GM21367 (cell line): Measurements from ENCODE around the gene MOV10L1.
"Not testable (repeated sequence)": the region's sequence is repeated elsewhere in the genome, so short reads cannot be mapped to it uniquely, and the experiment has no call there.

Experiments used
- ATAC-seq: cut with Tn5 transposase; IDR thresholded peaks from one replicate; pipeline ENCODE4 v1.9.1; 2021; ENCODE audit not compliant: unreplicated experiment

MOV10L1 gene

DNA sequence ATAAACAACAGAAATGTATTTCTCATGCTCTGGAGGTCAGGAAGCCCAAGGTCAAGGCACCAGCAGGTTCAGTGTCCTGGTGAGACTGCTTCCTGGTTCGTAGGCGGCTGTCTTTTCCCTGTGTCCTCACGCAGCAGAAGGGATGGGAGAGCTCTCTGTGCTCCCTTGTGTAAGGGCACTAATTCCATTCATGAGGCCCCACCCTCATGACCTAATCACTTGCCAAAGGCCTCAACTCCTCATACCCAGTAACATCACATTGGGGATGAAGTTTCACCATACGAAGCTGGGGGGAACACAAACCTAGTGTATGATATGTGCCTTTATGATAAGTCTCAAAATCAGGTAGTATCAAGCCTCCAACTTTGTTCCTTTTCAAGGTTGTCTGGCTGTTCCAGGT, 42.1 kb downstream of the MOV10L1 start:
- no peak for ATAC-seq

- ATAC-seq: no peak
These were observed 44.7 kb downstream of the MOV10L1 start for GRCh38 chr22:50134481-50134880.

DNA sequence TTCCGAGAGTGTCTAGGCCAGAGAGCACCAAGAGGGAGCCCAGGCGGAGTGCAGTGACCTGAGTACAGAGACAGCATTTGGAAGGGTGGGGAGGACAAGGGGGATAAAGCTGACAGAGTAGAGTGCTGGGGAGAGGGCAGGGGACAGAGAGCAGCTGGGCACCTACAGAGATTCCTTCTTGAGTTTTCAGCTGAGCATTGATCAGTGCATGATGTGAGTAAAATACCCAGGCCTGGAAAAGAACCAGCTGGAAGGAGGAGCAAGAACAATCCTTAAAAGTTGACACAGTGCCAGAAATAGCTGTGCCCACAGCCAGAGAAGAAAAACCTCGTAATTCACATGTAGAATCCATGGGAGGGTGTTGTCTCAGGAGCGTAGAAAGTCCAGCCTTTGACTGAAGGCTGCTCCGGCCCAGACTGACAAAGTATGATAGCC, 46.8 kb downstream of the MOV10L1 start:
- no peak for ATAC-seq

DNA sequence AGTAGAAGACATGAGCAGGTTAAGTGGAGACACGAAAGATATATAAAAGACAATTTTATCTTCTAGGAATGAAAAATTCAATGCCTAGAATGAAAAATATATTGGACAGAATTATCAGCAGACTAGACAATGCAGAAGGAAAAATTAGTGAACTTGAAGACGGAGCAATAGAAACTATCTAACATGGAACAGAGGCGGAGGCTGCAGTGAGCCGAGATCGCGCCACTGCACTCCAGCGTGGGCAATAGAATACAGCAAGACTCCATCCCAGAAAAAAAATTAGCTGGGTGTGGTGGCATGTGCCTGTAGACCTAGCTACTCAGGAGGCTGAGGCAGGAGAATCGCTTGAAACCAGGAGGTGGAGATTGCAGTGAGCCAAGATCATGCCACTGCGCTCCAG, 47.5 kb downstream of the MOV10L1 start:
- not testable (repeated sequence) for ATAC-seq

DNA sequence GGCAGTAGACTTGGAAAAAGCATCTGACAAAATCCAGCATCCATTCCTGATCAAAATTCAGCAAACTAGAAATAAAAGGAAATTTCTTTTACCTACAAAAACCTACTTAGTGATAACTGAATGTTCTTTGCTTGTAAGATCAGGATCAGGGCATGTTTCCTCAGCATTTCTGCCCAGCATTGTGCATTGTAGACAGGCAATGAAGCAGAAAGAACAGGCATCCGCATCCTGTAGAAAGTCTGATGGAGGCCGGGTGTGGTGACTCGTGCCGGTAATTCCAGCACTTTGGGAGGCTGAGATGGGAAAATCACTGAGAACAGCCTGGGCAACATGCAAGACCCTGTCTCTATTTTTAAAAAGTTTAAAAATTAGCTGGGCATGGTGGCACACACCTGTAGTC, 48.2 kb downstream of the MOV10L1 start:
- no peak for ATAC-seq

- no peak for ATAC-seq
These were observed 49.2 kb downstream of the MOV10L1 start for GRCh38 chr22:50138988-50139387.

DNA sequence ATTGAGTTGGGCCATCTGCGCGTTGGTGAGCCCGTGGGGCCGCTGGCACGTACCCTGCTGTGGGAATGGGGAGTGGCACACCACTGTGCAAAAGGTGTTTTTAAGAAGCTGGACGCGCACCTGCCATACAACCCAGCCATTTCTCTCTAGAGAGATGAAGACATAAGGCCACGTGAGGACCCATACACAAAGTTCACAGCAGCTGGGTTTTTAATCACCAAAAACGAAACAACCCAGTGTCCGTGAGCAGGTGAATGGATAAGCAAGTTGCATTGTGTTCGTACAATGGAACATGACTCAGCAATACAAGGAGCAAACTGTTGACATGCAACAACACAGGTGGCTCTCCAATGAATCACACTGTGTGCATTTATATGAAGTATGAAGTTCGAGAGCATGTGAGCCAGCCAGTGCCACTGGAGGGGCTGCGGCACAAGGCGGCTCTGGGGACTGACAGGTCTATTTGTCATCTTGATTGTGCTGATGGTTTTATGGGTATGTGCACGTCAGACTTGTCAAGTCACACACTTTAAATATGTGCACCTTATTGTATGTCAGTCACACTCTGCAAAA, 50.1 kb downstream of the MOV10L1 start:
- ATAC-seq: no peak

DNA sequence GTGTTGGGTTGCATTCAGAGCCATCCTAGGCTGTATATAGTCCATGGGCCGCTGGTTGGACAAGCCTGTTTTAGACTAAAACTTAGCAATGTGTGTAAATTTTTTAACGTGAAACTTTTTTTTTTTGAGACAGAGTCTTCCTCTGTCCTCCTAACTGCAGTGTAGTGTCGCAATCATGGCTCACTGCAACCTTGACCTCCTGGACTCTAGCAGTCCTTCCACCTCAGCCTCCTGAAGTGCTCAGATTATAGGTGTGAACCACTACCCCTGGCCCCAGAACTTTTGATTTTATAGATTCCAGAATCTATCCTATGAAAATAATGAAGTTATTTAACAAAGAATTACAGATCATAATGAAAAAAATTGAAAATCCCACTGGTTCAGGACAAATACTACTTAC, 50.8 kb downstream of the MOV10L1 start:
- ATAC-seq: no peak

DNA sequence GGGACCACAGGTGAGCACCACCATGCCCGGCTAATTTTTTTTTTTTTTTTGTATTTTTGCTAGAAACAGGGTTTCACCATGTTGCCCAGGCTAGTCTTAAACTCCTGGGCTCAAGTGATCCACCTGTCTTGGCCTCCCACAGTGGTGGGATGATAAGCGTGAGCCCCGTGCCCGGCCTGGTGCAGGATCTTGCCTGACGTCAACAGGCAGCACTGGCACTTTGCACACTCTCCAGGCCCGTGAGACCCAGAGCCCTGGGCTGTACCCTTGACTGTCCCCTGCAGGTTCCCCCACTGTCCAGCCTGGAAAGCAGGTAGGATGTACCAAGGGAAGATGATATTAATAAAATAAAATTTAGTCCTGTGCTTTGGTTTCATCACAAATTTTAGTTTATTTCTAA, 51.7 kb downstream of the MOV10L1 start:
- ATAC-seq: no peak

DNA sequence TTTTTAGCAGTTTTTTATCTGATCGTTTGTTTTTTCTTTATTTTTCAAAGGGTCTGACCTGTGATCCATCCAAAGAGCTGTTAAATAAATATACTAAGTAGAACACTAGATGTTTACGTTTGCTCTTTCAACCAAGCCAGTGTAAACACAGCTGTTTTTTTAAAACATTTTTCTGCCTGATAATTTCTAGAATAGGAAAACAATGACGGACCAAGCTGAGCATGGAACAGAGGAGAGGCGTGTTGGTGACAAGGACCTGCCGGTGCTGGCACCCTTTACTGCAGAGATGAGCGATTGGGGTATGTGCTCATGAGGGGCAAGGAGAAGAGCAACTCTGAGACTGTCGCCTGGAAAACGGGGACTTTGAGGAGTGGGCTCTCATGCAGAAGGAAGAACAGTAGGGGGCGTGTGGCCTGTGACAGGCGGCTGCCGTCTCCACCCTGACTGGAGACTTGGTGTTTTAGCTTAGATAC, 52.1 kb downstream of the MOV10L1 start:
- ATAC-seq: no peak

DNA sequence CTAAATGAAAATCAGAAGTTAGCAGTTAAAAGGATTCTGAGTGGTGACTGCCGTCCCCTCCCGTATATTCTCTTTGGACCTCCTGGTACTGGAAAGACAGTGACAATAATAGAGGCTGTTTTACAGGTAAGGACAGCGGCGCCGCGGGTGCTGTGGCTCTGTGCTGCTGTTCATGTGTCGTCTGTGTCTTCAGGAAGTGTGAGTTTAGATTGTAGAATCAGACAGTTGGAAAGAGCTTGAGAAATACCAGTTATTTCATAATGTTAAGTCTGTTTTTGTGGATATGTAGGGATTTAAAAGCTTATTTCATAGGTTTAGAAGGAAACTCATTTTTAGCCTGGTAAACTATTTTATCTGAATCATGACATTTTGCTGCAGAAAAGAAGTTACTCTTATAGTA, 53.3 kb downstream of the MOV10L1 start:
- ATAC-seq: no peak

DNA sequence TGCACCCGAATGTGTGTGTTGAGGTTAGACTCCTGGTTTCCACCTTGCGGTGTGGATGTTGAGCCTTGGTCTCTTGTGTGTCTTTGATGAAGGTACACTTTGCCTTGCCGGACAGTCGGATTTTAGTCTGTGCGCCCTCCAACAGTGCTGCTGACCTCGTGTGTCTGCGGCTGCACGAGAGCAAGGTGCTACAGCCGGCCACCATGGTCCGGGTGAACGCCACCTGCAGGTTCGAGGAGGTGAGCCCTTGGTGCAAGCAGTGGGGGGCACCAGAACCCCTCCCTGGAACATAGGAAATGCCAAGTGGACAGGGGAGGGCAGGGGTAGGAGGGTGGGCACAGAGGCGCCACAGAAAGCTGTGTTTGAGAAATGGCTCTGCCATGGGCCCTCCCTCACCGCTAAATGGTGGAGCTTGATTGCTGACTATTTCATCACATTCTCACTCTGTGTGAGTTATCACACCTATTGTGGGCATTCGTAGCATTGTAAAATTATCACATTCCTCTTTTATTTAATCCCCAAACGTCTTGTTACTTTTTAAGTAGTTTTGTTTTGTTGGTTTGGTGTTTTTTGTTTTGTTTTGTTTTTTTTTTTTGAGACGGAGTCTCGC, 54.3 kb downstream of the MOV10L1 start:
- ATAC-seq: no peak

- no peak for ATAC-seq
These were observed 56.1 kb downstream of the MOV10L1 start for GRCh38 chr22:50145721-50146438.

DNA sequence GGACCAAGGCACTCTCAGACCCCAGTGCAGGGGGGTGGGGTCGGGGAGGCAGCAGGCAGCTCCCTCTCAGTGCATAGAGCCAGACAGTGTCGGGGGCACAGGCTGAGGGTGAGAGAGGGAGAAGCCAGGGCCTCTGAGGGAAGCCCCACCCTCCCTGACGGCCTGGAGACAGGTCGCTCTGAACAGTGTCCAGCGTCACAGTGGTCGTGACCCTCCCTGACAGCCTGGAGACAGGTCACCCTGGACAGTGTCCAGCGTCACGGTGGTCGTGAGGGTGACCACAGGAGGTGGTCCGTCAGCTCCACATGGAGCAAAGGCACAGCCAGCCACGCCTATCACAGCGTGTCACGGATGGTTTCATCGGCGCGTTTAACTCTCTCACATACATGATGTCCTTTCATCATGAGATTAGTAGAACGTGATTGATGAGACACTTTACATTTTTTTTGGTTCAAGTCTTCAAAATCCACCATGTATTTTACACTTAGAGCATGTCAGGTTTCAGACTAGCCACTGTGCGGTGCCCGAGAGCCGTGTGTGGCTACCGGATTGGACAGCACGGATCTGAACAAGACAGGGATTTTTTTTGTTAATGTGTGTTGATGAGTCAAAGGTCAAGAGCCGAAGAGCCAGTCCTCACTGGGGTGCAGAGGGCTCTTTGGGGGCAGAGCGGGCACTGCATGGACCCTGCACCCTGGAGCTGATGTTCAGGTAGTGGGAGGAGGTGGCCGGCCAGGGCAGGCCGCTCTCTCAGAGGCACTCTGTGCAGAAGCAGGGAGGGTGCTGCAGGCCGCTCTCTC, 56.8 kb downstream of the MOV10L1 start:
- no peak for ATAC-seq

DNA sequence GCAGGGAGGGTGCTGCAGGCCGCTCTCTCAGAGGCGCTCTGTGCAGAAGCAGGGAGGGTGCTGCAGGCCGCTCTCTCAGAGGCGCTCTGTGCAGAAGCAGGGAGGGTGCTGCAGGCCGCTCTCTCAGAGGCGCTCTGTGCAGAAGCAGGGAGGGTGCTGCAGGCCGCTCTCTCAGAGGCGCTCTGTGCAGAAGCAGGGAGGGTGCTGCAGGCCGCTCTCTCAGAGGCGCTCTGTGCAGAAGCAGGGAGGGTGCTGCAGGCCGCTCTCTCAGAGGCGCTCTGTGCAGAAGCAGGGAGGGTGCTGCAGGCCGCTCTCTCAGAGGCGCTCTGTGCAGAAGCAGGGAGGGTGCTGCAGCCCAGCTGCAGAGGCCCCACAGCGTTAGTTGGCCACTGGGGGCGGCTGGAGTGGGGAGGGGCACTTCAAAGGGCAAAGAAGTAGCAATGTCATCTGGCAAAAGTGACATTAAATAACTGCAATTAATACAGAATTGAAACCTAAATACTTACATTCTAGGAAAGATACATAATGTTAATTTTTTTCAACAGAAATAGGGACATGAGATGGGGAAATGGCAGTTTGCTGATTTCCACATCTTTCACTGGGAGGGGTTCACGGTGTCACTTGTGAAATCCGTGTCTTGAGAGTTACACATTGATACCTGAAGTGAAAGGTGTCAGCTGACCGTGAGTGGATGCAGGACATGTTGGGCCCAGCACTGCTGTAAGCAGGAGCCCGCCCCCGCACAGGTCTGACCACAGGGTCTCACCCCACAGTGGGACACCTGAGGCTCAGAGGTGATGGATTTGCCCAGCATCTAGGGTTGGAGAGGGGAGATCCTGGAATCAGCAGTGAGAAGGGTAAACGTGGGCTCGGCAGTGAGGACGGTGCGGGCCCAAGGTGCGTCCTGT, 57.7 kb downstream of the MOV10L1 start:
- not testable (repeated sequence) for ATAC-seq

- no peak for ATAC-seq
These were observed 58.3 kb downstream of the MOV10L1 start for GRCh38 chr22:50148166-50148500.

- ATAC-seq: no peak
These were observed 59.4 kb downstream of the MOV10L1 start for GRCh38 chr22:50148991-50149721.

GRCh38 chr22:50150161-50151129, 60.6 kb downstream of the MOV10L1 start:
- no peak for ATAC-seq
